ENCODE results near the gene CDH18.

DNA sequence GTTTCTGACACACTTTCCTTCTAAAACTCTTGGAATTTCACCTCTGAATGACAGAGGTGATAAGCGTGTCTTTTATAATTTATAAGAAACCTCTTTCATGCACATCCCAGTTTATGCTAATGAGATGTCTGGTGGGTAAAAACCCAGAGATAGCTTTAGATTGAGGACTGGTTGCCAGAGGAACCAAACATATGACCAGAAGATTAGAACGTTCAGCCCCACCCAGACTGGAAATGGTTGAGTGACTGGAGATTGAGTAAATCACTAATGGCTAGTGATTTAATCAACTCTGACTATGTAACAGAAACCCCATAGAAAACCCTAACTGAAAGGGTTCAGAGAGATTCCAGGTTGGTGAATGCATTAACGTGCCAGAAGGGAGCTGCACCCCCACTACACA is 69.2 kb downstream of the CDH18 start:
- TF ChIP-seq, protein P1, sequence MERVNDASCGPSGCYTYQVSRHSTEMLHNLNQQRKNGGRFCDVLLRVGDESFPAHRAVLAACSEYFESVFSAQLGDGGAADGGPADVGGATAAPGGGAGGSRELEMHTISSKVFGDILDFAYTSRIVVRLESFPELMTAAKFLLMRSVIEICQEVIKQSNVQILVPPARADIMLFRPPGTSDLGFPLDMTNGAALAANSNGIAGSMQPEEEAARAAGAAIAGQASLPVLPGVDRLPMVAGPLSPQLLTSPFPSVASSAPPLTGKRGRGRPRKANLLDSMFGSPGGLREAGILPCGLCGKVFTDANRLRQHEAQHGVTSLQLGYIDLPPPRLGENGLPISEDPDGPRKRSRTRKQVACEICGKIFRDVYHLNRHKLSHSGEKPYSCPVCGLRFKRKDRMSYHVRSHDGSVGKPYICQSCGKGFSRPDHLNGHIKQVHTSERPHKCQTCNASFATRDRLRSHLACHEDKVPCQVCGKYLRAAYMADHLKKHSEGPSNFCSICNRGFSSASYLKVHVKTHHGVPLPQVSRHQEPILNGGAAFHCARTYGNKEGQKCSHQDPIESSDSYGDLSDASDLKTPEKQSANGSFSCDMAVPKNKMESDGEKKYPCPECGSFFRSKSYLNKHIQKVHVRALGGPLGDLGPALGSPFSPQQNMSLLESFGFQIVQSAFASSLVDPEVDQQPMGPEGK (CRISPR knock-in tag; IDR thresholded peaks at IDR 0.05; ENCODE audit: borderline replicate concordance), result no peak
- no peak for TF ChIP-seq ARNTL (CRISPR knock-in tag; IDR thresholded peaks at IDR 0.05; ENCODE audit: borderline replicate concordance, low read depth)
- TF ChIP-seq ZNF565 (CRISPR knock-in tag; conservative IDR thresholded peaks at IDR 0.05; ENCODE audit: low read depth), result no peak
- TF ChIP-seq TCF4 (CRISPR knock-in tag; IDR thresholded peaks at IDR 0.05; ENCODE audit: borderline replicate concordance), result no peak
- no peak for TF ChIP-seq BACH2 (CRISPR knock-in tag; IDR thresholded peaks at IDR 0.05; ENCODE audit: borderline replicate concordance)
- no peak for TF ChIP-seq GLIS3 (CRISPR knock-in tag; IDR thresholded peaks at IDR 0.05)

Measured in SK-N-SH treated with all-trans-retinoic acid at 6 μM for 48 hours (cell line).